ENCODE measurements around the gene UCK2. TPM values are rescaled to one million over a fixed set of nuclear protein-coding genes. Genes with fewer than 3 reads are reported as not detected.

The UCK2 gene
- total RNA-seq, 2 experiments from 2014 or later, result 0.67 to 0.71 TPM

DNA sequence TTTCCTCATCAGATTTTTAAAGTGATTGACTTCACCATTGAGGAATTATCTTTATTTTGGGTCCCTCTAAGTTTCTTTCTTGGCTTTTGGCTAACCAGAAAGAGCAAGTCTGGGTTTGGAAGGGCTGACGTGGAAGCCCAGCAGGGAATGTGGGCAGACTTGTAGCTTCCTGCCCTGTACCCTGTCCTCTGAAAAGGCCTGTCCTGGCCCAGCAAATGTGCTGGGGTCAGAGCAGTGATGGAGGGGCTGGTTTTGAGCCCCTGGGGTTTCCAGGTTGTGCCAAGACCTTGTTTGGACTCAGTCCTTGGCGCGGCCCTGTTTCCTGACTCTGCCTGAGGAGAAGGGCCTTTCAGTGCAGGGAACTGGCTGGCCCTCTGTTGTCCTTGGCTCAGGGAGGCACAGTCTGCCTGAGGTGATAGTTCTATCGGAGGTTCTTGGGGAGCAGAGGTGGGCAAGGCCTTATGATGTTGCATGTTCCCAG is 72.1 kb downstream of the UCK2 start:
- H3K4me3 ChIP-seq (ENCODE audit: low read length), result no peak overlapping the region
- DNase-seq (no peak), ATAC-seq (ENCODE audit: poor library complexity) (no peak)
- H3K36me3 ChIP-seq (ENCODE audit: insufficient read depth, low read length), result no peaks in the 10 kb centered on the region
- Mint-ChIP-seq H3K27ac (no peak overlapping the region), H3K4me1 (ENCODE audit: low read depth) (no peaks in the 10 kb centered on the region), H3K36me3 (ENCODE audit: low read depth) (no peaks in the 10 kb centered on the region), H3K4me3 (no peak overlapping the region), H3K9me3 (no peaks in the 10 kb centered on the region), H3K27me3 (no peaks in the 10 kb centered on the region)
- intact Hi-C loops (cut with DNase I, micrococcal nuclease), result no loop called here
- H3K27me3 ChIP-seq (ENCODE audit: control insufficient read depth in 1 of 2, insufficient read depth in 2 of 2, low read length in 2 of 2), result no peaks in the 10 kb centered on the region
- CTCF ChIA-PET, result no interaction called here
- TF ChIP-seq, protein P1, sequence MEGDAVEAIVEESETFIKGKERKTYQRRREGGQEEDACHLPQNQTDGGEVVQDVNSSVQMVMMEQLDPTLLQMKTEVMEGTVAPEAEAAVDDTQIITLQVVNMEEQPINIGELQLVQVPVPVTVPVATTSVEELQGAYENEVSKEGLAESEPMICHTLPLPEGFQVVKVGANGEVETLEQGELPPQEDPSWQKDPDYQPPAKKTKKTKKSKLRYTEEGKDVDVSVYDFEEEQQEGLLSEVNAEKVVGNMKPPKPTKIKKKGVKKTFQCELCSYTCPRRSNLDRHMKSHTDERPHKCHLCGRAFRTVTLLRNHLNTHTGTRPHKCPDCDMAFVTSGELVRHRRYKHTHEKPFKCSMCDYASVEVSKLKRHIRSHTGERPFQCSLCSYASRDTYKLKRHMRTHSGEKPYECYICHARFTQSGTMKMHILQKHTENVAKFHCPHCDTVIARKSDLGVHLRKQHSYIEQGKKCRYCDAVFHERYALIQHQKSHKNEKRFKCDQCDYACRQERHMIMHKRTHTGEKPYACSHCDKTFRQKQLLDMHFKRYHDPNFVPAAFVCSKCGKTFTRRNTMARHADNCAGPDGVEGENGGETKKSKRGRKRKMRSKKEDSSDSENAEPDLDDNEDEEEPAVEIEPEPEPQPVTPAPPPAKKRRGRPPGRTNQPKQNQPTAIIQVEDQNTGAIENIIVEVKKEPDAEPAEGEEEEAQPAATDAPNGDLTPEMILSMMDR (IDR thresholded peaks at IDR 0.05), result no peak
- no peak overlapping the region for H3K27ac ChIP-seq (ENCODE audit: low read depth in 1 of 2, low read length in 2 of 2)
- peaks cover 3% of the 10 kb centered on the region for H3K4me1 ChIP-seq (ENCODE audit: insufficient read depth, low read length)
- POLR2A ChIA-PET, result no interaction called here
- H3K9me3 ChIP-seq (ENCODE audit: control insufficient read depth in 1 of 2, insufficient read depth in 1 of 2, low read length in 2 of 2), result no peaks in the 10 kb centered on the region

DNA sequence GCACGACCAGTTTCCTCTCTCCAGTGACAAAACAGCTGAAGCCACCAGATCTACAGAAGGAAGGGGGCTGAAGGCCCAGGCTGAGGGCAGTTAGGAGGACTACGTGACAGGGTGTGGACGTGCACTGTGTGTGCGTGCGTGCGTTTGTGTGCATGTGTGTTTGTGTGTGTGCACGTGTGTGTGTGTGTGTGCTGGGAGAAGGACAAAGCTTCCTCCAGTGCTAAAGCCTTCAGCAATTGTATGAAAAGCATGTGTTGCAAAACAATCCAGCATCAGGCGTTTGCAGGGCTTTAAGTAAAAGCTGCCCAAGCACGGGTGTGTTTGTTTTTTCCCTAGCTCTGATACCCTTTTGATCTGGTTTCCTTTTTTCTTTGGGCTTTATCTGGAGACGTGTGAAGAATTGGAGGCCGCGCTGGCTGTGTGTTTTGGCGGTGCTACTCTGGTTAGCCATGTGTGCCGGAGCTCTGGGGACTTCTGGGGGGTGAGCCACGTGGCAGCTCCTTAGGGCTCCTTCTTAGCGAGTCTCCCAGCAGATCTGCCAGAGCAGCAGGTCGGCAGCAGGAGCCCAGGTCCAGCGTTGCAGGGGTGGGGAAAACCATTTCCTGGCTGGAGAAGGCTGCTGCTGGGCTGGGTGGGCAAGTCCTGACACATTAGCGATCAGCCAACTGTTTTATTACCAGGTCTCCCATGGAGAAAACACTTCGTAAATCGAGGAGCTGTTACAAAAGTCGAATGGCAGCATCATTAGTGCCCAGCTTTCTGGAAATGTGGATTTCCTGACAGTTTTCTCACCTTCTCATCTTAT is 73.4 kb downstream of the UCK2 start:
- no peak overlapping the region for H3K4me3 ChIP-seq (ENCODE audit: low read length)

DNA sequence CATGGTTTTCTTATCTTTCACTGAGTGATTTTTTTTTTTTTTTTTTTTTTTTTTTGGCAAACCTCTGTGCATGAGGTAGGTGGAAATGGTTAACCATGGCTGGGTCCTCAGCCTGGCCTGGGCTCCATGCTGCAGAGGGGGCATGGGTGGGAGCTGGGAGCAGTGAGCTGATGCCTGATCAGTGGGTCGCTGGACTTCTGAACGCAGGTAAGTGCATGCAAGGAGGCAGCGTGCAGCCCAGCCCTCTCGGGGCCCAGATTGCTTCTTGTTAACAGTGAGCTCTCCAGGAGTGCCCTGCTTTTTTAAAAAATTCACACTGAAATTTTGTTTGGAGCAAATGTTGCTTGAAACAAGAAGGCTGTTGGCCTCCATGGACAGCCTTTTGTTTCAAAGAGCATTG is 75.2 kb downstream of the UCK2 start:
- H3K4me3 Mint-ChIP-seq, result no peak overlapping the region
- H3K36me3 Mint-ChIP-seq (ENCODE audit: low read depth), result no peaks in the 10 kb centered on the region
- no peaks in the 10 kb centered on the region for H3K4me1 Mint-ChIP-seq (ENCODE audit: low read depth)
- CTCF ChIA-PET, result no interaction called here
- Histone ChIP-seq H3K9me3 (ENCODE audit: control insufficient read depth in 1 of 2, insufficient read depth in 1 of 2, low read length in 2 of 2) (no peaks in the 10 kb centered on the region), H3K4me1 (ENCODE audit: insufficient read depth, low read length) (no peaks in the 10 kb centered on the region), H3K27me3 (ENCODE audit: control insufficient read depth in 1 of 2, insufficient read depth in 2 of 2, low read length in 2 of 2) (no peaks in the 10 kb centered on the region), H3K27ac (ENCODE audit: low read depth in 1 of 2, low read length in 2 of 2) (no peak overlapping the region), H3K36me3 (ENCODE audit: insufficient read depth, low read length) (no peaks in the 10 kb centered on the region), H3K4me3 (ENCODE audit: low read length) (no peak overlapping the region)
- intact Hi-C loops (cut with DNase I, micrococcal nuclease), result no loop called here
- no peaks in the 10 kb centered on the region for H3K27me3 Mint-ChIP-seq
- DNase-seq (no peak), ATAC-seq (ENCODE audit: poor library complexity) (no peak)
- H3K9me3 Mint-ChIP-seq, result no peaks in the 10 kb centered on the region
- POLR2A ChIA-PET, result no interaction called here
- no peak overlapping the region for H3K27ac Mint-ChIP-seq
- TF ChIP-seq, protein P1 (IDR thresholded peaks at IDR 0.05), result no peak

More for the DNA sequence above, 73.4 kb downstream of the UCK2 start:
- intact Hi-C loops (cut with DNase I, micrococcal nuclease), result no loop called here
- Mint-ChIP-seq H3K36me3 (ENCODE audit: low read depth) (no peaks in the 10 kb centered on the region), H3K4me1 (ENCODE audit: low read depth) (no peaks in the 10 kb centered on the region), H3K9me3 (no peaks in the 10 kb centered on the region), H3K27me3 (no peaks in the 10 kb centered on the region), H3K4me3 (no peak overlapping the region), H3K27ac (no peak overlapping the region)
- TF ChIP-seq, protein P1 (IDR thresholded peaks at IDR 0.05), result no peak
- Histone ChIP-seq H3K27me3 (ENCODE audit: control insufficient read depth in 1 of 2, insufficient read depth in 2 of 2, low read length in 2 of 2) (no peaks in the 10 kb centered on the region), H3K27ac (ENCODE audit: low read depth in 1 of 2, low read length in 2 of 2) (no peak overlapping the region), H3K9me3 (ENCODE audit: control insufficient read depth in 1 of 2, insufficient read depth in 1 of 2, low read length in 2 of 2) (no peaks in the 10 kb centered on the region), H3K36me3 (ENCODE audit: insufficient read depth, low read length) (no peaks in the 10 kb centered on the region), H3K4me1 (ENCODE audit: insufficient read depth, low read length) (peaks cover 3% of the 10 kb centered on the region)
- ChIA-PET POLR2A (no interaction called here), CTCF (no interaction called here)
- no peak for DNase-seq
- ATAC-seq (ENCODE audit: poor library complexity), result no peak

All from CD4-positive, alpha-beta T cell (primary cell).